ENCODE data around the gene SMYD3.
A peak's percentile ranks its signal among the peaks of the same experiment; 100 is the strongest.

SMYD3 gene

DNA sequence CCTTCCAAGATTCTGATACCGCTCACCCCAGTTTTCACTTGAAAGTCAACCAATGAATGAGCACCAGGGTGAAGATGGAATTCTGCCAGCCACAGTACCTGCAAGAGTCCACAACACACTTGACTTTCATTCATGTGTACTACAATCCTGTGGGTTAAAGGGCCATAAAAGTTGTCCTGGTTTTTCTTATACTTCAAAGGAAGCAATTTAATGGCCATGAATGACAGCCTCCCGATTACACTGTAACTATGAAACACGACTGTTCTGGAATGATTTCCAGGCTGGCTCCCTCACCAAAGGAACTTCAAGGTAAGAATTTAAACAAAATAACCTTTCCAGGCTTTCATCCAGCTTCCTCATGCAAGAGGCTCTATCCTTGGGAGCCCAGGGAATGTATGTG is 502.8 kb downstream of the SMYD3 start:
- DNase-seq, result no peak

DNA sequence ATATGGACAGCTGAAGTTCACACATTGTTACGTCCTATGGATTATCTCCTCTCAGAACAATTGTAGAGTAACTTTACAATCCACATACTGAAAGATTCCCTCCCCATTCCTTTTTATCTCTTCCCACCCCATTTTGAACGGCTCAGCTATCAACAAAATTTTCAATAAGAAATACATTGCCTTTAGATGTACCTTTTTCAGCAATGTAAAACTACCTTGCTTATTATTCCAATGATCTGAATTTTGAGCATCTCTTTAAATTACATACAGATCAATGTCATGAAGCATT is 503.7 kb downstream of the SMYD3 start:
- DNase-seq, result no peak

DNA sequence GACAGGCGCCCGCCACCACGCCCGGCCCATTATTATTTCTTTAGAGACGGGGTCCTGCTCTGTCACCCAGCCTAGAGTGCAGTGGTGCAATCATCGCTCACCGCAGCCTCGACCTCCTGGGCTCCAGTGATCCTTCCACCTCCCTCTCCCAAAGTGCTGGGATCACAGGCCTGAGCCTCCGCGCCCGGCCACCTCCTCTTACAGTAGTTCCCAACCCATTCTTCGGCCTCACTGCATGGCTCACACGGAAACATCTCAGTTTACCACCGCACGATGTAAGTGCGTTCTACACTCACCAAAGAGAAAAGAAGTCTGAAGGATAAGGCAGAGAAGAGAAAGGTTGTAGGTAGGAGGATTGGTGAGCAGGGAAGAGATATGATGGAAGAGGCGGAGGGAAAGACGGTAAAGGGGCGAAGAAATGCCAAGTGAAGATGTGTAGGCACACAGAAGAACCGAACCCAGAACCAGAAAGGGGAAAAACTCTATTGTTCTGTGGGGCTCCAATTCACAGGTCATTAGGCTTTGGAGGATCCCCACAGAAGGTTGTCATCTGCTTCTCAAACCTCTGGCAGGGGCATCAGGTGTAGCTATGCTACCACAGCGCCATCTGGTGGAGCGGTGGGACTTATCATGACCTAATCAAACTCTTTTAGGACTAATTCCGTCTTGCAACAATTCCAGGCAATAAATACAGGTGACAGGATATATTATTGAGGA is 504.2 kb downstream of the SMYD3 start:
- DNase-seq, result peak; percentile 71 to 84

DNA sequence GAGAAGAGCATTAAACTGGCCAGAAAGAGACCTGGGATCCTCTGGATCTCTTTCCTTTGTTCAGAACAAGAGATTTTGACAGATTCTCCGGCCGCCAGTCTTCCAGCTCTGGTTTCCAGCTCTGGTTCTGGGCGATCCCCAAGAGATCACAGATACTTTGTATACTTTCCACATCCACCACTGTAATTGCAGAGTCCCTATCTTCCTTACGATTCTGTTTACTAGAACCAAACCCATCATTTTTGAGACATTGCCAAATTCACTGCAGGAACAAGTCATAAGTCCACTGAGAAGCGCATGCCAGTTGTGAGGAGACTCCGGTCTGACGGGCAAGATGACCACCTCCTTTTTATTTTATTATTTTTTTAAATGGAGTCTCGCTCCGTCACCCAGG is 505.2 kb downstream of the SMYD3 start:
- no peak for DNase-seq

DNA sequence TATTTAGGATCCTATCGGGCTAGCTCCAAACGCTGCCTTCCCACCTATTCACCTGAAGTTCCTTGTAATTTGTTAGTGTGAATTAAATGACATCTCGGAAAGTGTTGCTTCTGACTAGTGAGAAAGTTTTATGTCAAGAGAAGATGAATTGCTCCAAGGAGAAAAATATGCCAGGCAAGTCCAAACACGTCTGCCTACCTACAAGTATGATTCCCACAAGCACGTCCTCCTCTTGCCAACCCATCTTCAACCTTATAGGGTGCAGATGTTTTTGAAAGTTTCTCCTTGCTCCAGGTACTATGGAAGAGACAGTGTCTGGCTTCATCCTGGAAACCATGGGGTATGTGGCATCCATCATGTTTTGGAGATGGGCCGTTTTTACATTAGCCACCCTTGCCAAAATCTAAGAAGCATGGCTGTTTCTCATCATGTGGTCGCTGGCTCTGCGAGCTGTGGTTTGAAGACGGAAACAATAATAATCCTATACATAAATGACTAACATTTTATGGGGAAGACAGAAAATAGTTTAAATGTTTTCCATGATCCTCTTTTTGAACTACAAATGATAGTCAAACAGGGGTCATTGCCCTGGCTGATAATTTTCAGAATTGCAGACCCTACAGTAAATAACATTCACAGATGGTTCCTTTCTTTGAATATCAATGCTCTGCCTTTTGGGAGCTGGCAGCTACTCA is 505.8 kb downstream of the SMYD3 start:
- DNase-seq, result no peak

DNA sequence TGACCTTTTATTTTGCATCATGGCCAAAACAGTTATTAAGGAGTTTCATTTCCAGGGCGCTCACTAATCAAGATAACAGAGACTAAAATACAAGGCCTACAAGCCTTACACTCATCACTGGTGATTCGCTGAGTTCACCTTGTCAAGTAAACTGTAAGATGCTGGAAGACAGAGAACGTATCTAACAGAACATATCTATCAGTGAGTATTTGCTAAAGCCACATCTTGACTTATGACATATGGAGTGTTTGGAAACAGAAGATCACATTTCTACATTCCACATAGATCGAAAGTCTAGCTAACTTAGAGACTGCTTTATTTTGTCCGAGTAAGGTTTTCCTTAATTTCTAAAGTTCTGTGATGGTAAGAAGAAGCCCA is 506.5 kb downstream of the SMYD3 start:
- DNase-seq, result no peak

DNA sequence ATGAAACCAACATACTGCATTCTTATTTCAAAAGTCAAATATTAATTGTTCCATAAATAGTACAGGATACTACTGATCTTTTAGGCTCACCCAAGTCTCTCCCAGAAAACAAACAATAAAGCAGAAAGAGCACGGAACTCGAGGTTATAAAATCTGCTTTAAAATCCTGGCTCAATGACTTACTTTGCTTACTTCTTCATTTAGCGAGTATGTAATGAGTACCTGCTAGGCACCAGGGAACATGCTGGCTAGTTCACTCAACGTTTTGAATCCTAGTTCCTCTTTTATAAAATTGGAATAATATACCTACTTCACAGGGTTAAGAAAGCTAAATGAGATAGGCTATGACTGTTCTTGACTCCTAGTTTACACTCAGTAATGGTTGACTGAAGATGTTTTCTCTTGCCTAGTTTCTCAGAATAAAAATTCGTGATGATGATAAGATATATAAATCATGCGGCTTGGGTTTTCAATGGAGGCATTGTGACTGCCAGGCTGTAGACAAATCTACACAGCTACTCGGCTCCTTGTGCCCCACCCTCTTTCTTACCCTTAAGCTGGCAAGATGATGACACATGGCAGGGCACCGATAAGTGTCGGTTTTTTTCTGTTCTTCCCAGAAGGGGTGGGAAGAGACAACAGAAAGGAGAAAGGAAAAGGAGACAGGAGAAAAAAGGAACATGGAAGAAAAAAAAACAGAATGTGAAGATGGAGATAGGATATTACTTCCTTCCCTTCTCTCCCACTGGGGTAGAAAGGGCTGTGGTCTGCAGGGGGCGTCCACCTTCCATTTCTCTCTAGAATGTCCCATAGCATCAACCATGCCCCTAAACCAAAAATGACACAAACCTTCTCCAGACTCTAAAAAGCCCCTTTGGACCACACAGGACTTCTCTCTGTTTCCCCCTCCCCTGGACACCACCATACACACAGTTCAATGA is 507.1 kb downstream of the SMYD3 start:
- DNase-seq, result peak in 1 of 2 donors; percentile 10

DNA sequence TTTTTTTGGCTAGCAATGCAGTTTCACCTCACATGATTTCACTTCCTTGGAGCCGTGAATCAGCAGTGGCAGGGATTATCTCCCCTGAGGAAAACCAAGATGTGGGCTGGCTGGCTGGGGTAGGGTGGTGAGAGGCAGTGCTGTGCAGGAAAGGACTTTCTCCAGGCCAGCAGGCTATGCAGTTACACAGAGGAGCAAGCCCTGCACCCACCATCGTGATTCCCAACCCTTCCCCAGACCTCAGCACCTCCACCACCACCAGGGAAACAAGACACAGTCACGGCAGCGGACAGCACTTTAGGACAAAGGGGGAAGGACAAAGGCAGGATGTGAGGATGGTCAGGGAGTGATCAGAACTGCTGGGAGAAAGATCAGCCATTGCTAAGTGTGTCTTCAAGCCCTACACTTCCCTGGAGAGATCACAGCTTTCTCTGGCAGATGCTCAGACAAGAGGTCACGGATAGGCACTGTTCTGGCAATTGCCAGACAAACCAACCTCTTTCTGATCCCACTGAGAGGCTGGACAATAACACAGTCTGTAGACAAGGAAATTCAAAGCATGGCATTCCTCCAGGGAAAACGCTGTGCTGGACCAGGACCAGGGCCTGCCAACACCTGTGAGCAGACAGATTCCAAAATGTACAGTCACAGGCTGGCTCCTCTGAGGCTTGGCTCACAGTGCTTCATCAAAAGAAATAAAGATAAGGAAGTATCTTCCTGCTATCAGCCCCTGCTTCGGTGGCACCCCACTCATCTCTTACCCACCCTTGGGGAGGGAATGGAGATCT is 509.4 kb downstream of the SMYD3 start:
- no peak for DNase-seq

DNA sequence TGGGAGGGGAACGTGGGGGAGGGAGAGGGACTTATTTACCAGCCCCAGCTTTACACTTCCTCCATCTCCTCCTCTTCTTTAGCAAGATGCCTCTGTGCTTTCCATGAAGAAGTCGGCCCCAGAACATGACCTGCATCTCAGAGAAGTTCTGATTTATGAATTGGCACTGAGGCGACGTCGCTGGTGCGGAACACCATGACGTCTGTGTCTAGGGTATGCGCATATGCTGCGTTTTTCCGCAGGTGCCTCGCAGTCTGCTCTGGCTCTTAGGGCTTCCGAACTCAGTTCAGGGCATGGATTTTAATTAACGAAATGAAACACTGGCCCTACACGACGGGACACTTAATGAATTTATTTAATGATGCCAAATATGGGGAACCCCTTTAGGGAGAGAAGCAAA is 510.3 kb downstream of the SMYD3 start:
- no peak for DNase-seq

DNA sequence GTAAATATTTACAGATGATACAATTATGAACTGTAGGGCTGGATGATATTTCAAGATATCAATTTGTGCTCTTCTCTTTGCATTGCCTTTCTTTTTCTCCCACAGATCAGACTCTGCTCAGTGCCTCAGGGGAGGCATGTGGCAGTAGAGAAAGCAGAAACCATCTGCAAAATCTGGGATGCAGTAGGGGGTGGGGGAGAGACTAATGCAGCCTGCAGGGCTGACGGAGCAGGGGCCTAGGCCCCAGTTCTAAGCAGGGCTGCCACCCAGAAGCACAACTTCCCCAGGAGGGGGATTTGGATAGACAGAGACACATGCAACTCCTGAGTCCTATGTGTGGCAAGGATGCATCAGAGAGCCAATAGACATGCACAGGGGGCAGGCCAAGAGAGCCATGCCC is 511.6 kb downstream of the SMYD3 start:
- DNase-seq, result no peak

DNA sequence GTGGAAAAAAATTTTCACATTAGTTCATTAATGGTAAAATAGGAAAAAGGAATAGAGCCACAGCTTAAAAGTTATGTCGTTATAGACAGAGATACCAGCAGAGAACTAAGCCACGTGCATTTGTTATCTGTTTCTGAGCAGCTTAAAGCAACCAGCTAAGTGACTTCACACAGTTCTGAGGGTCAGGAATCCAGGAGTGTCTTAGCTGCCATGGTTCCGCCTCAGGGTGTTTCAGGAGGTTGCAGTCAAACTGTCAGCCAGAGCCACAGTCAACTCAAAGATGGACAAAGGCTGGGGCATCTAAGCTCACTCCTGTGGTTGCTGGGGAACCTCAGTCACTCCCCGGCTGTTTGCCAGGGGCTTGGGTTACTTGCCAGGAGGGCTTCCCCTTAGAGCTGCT is 515.8 kb downstream of the SMYD3 start:
- DNase-seq, result no peak

DNA sequence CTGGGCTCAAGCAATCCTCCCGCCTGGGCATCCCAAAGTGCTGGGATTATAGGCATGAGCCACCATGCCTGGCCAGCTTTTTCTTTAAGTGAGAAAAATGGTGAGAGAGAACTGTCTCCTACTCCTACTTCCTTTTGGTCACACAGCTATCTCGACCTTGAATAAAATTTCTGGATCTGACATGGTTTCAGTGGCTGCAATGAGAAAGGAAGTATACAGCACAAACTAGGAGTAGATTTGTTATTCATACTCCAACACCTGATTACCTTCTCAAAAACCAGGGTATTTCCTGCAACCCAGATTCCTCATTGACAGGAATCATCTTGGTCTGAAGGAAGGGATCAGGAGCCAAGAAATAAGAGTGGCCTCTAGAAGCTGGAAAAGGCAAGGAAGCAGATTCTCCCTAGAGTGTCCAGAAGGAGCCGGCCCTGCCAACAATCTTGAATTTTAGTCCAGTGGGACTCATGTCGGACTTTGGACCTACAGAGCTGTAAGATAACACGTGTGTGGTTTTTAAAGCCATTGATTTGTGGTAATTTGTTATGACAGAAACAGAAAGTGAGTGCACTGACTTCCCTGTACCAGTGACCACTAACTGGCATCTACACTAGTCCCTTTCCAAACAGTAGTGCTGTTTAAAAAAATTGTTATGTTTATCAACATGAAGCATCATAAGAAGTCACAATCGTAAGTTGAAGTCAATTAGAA is 516.6 kb downstream of the SMYD3 start:
- DNase-seq, result no peak

DNA sequence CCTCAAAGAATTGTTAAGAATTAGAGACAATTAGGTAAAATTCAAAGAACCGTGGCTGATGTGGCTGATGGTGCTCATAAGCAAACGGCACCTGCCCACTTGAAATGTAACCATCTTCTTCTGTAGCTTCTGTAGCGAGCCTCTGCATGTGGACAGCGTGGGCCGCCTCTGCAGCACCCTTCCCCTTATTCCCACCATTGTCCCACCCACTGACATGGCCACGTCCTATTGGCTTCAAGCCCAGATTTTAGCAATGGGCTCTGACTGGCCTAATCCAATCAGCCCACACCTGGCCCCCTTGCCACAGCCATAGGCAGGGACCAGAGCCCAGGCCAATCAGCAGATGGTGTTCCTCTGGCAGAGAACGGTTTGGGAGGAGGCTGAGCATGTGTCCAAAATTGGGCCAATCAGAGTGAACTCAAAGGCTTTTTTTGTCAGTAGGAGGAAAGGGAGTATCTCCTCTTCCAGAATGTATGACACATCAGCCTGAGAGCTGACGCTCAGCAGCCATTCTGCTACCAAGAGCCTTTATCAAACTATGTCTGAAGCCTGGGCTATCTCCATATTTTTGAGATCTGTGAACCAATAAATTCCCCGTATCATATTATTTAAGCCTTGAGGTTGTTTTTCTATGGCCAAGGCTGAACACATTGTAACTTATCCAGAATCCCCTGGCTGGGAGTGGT is 518.5 kb downstream of the SMYD3 start:
- no peak for DNase-seq

DNA sequence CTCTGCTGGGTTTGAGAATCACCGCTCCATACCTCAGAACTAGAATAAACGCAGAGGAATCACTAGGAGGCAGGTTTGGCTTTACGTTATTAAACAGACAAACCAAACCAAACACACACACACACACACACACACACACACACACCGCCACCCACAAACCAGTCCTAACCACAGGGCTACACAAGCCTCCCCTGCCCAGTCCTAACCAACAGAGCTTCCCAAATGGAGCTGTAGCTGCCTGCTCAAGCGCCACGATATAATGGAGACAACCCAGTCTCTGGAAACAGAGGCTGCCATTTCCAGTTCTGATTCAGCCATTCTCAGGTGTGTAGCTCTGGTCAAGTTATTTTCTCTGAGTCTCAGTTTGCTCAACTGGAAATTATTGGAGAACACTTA is 519.1 kb downstream of the SMYD3 start:
- DNase-seq, result no peak

DNA sequence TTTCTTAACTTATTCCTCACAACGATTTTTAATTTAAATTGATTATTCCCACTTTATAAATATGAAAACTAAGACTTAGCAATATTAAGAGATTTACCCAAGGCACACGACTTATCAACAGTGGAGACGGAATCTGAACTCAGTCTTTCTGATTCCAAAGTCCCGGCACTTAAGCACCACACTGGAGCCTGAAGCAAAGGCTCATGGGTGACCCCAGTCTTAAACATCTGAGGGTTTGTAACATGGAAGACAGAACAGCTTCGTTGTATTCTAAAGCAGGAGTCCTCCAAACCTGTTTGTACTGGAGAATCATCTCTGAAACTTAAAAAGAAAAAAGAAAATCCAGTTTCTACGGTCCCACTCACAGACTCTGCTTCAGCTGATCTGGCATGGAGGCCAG is 519.5 kb downstream of the SMYD3 start:
- DNase-seq, result no peak

DNA sequence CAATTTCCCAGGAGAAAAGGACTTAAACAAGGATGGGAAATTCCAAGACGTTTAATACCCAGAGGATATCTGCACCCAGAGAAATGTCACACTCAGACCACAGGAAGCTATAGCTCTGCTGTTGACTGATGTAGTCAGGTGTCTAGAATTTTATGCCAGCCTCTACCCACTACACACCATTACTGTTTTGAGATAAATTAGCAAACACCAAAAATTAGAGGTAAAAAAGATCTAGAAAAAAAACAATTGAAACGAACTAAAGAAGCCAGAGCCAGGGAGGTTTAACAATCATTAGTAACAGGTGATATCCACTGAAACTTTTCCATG is 519.9 kb downstream of the SMYD3 start:
- DNase-seq, result no peak

DNA sequence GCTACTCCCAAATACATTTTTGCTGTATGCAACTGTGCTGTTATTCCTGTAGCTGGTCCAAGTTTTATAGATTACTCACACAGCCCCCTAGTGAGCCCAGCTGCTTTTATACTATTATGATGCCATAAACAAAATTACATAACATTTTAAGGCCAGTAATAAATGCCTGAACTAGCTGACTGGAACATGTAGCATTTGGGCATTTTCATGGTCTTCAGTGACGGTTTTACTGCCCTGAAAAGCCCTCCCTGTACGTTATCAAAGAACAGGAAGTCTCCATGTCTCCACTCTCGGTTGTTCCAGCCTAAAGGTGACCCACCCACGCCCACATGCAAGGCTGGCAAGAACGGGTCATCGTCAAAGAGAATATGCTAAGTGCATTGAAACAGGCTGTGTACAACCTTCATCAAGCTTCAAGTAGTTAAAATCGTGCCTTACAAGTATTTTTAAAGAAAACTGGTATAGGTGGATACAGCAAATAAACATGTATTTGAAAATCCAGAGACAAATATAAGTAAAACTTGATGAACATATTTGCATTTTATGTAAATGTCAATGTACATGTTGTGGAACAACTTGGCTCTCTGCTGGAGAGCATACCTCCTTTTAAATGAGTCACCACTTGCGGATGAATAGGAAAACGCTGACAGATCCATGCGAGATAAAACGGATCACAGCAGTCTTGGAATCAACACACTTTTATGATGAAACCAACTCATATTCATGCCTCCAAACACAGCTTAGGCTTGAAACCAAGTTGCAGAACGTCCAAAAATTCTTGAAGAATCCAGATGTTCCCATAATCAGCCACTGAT is 520.5 kb downstream of the SMYD3 start:
- no peak for DNase-seq

DNA sequence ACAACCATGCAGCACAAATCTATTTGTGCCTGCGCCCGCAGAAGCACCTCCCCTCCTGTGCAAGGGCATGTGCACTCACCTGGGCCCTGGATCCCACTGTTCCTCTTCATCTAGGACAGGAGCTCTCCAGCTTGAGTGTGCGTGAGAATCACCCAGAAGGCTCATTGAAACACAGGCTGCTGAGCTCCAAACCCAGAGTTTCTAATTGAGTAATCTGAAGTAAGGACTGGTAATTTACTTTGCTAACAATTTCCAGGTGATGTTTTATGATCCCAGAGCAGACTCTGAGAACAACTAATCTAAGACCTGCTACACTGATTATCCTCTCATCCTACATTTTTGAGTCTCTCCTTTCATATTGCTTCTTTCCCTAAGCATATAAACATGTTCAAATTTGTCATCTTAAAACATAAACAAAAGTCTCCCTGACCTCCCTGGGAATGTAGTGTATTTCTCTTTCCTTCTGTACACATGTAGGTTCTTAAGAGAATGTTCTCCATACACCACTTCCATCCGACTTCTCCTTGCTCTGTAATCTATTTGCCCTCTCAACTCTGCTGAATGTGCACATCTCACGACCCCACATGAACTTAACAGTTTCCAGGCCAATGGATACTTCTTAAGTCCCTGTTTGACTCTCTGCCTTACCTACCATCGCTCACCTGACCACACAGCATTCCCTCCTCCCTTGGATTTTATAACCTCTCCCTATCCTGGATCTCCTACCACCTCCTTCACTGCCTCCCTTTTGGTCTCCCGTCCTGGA is 522.5 kb downstream of the SMYD3 start:
- DNase-seq, result no peak

DNA sequence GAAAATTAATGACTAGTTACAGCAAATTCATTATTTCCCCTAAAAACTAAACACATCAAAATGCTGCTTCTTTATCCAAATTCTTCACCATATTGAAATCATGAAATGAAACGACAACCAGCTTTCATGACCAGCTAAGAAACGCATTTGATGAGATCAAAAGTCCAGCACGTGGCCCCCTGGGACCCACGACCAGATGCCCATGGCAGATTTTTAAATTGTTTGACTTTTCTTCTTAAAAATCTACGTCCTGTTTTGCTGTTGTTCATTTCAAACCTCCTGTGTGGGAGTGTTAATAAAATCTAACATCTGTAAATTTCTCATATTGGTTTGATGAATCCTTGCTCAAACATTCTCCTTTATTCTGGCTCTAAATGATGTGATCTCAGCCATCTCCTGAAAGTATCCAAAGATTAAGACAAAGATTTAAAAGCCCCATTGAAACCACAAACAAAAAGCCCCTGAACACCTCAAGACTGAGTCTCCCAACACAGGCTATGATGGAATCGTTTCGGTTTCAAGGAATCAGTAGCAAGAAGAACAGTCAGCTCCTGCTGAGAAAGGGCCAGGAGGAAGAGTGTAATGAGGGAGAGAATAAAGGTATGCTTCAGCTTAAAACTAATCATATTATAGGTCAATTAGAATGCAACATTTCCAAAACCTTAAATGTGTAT is 523.6 kb downstream of the SMYD3 start:
- no peak for DNase-seq

DNA sequence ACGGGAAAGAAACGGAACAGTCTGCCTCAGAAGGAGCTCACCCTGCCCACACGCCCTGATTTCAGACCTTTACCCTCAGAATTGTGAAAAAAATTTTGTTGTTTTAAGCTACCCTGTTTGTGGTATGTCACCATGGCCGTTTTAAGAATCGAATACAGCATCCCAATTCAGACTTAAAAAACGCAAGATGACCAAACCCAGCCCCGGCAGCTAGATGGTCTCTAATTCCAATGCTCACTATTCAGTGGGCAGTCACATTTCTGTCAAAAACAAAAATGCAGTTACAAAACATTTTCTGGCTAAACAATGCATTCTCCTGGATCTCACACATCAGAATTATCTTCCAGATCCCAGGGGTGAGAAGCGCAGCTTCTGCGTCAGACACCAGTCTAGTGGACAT is 527.5 kb downstream of the SMYD3 start:
- no peak for DNase-seq
